B cell (primary cell): ENCODE measurements around the gene GMEB2. TPM values are rescaled to one million over a fixed set of nuclear protein-coding genes. Genes with fewer than 3 reads are reported as not detected.

Experiments
- ATAC-seq: fragments of 200-7000 bp; cut with Tn5 transposase; one replicate; pipeline ENCODE4 v1.10.0; 2021; ENCODE audit warnings: low read depth, mild to moderate bottlenecking, moderate number of reproducible peaks, moderate library complexity
- CTCF ChIA-PET: fragments of 350-600 bp; sonication (Branson Sonifier 250); formaldehyde crosslinking; loops from one replicate; lab custom pipeline; 2021; ENCODE audit warnings: antibody characterized with exemption, inconsistent platforms; lab: Charles Lee
- POLR2A ChIA-PET: fragments of 350-600 bp; sonication (Branson Sonifier 250); formaldehyde crosslinking; loops from one replicate; lab custom pipeline; 2021; ENCODE audit warnings: antibody characterized with exemption; lab: Charles Lee
- DNase-seq: peaks from one replicate; pipeline ENCODE4 v3.0.0; 2013
- H2AFZ ChIP-seq: 2 replicates; pipeline ENCODE4 v1.6.1; 2012; ENCODE audit warnings: mild to moderate bottlenecking, low read depth, low read length; ENCODE audit not compliant: insufficient read depth, poor library complexity, severe bottlenecking
- H3K27ac ChIP-seq, 2 donors: 1 replicate in 1 of 2; 2 replicates in 1 of 2; pipeline ENCODE4 v1.5.1; 2012 to 2013; ENCODE audit warnings: low read length in 2 of 2, mild to moderate bottlenecking in 2 of 2, moderate library complexity in 1 of 2
- H3K27me3 ChIP-seq, 4 experiments: fragments of 200-600 bp in 1 of 4; sonication (generic) in 1 of 4; replicated peaks in 1 of 4; 1 replicate in 2 of 4; 2 replicates in 2 of 4; pipeline versions ENCODE4 v1.6.1 to v1.7.0; 2013 to 2016; ENCODE audit warnings: low read length in 3 of 4, mild to moderate bottlenecking in 2 of 4, mixed read lengths in 1 of 4, moderate library complexity in 1 of 4; ENCODE audit not compliant: insufficient read depth in 4 of 4, control insufficient read depth in 3 of 4; ENCODE audit errors: control extremely low read depth in 1 of 4
- H3K36me3 ChIP-seq, 2 experiments: replicated peaks in 1 of 2; 1 replicate in 1 of 2; 2 replicates in 1 of 2; pipeline versions ENCODE4 v1.6.1 to v1.7.1; 2013; ENCODE audit warnings: low read length in 1 of 2; ENCODE audit not compliant: insufficient read depth in 2 of 2, control insufficient read depth in 1 of 2; ENCODE audit errors: control extremely low read depth in 1 of 2, extremely low read depth in 1 of 2
- H3K4me1 ChIP-seq, 2 donors: fragments of 200-600 bp in 1 of 2; sonication (generic) in 1 of 2; 1 replicate in 1 of 2; 2 replicates in 1 of 2; pipeline versions ENCODE4 v1.5.1 to v1.6.1; 2013 to 2017; ENCODE audit warnings: low read length in 2 of 2; ENCODE audit not compliant: control insufficient read depth in 2 of 2, insufficient read depth in 2 of 2
- H3K4me2 ChIP-seq: replicated peaks from 2 replicates; pipeline ENCODE3; 2012; ENCODE audit warnings: mild to moderate bottlenecking, low read depth, low read length; ENCODE audit not compliant: poor library complexity, severe bottlenecking
- H3K4me3 ChIP-seq, 5 experiments: fragments of 200-600 bp in 1 of 5; sonication (generic) in 1 of 5; 1 replicate in 3 of 5; 2 replicates in 2 of 5; pipeline versions ENCODE4 v1.5.1 to v1.7.0; 2011 to 2016; ENCODE audit warnings: low read length in 4 of 5, mild to moderate bottlenecking in 4 of 5, low read depth in 2 of 5, control low read depth in 1 of 5, moderate library complexity in 1 of 5; ENCODE audit not compliant: insufficient read depth in 1 of 5; ENCODE audit errors: control extremely low read depth in 1 of 5, extremely low read depth in 1 of 5
- H3K79me2 ChIP-seq: fragments of 200-600 bp; sonication (generic); one replicate; pipeline ENCODE4 v1.6.0; 2016; ENCODE audit warnings: low read length; ENCODE audit not compliant: control insufficient read depth, insufficient read depth
- H3K9ac ChIP-seq: fragments of 200-600 bp; sonication (generic); 2 replicates; pipeline ENCODE4 v1.6.1; 2017; ENCODE audit warnings: mild to moderate bottlenecking, low read length, moderate library complexity
- H3K9me3 ChIP-seq, 3 donors: one replicate each; pipeline versions ENCODE4 v1.6.1 to v1.7.1; 2013; ENCODE audit warnings: low read length in 2 of 3; ENCODE audit not compliant: control insufficient read depth in 2 of 3, insufficient read depth in 1 of 3; ENCODE audit errors: control extremely low read depth in 1 of 3
- H4K20me1 ChIP-seq: 2 replicates; pipeline ENCODE4 v1.6.0; 2012; ENCODE audit warnings: mild to moderate bottlenecking, low read length; ENCODE audit not compliant: insufficient read depth, control insufficient read depth, poor library complexity, severe bottlenecking
- H3K27ac Mint-ChIP-seq: one replicate; pipeline ENCODE4 v1.8.0; 2021; ENCODE audit warnings: mixed read lengths
- H3K27me3 Mint-ChIP-seq: one replicate; pipeline ENCODE4 v1.8.0; 2021; ENCODE audit warnings: mixed read lengths
- H3K4me1 Mint-ChIP-seq: one replicate; pipeline ENCODE4 v1.8.0; 2021; ENCODE audit warnings: mixed read lengths
- H3K4me3 Mint-ChIP-seq: one replicate; pipeline ENCODE4 v1.8.0; 2021; ENCODE audit warnings: mixed read lengths
- H3K9me3 Mint-ChIP-seq: one replicate; pipeline ENCODE4 v1.8.0; 2022; ENCODE audit warnings: mixed read lengths; ENCODE audit not compliant: insufficient read depth
- CTCF ChIP-seq: fragments of 200-600 bp; IDR thresholded peaks from one replicate; pipeline ENCODE4 v1.8.0; 2022; ENCODE audit warnings: antibody characterized with exemption, mild to moderate bottlenecking
- EZH2 ChIP-seq: IDR thresholded peaks from 2 replicates; pipeline ENCODE4 v1.6.1; 2012; ENCODE audit warnings: borderline replicate concordance, low read depth, mild to moderate bottlenecking, moderate library complexity, low read length; ENCODE audit not compliant: insufficient read depth, poor library complexity, severe bottlenecking
- WGBS: methylation state at CpG from one replicate; pipeline ENCODE4 v1.1.5; 2013; ENCODE audit warnings: missing lambda C conversion rate; ENCODE audit not compliant: insufficient coverage; 5-methylcytosine and 5-hydroxymethylcytosine counted together
- intact Hi-C: fragments of 100-400 bp; cut with micrococcal nuclease; formaldehyde crosslinking; loops from one replicate; pipeline ENCODE4 v1.10.0; 2022
- polyA plus RNA-seq: library from polyadenylated mRNA; depleted of rRNA; stranded (reverse); fragments of >200 nt; gene quantifications from 2 replicates; pipeline ENCODE4 v1.2.3, GENCODE V29; 2012
- total RNA-seq, 2 donors: library from RNA; stranded (reverse); fragments of 120-200 nt in 1 of 2; gene quantifications; 1 replicate in 1 of 2; 2 replicates in 1 of 2; pipeline versions ENCODE4 v1.2.3 to v1.2.4, GENCODE V29; 2013 to 2022

Gene GMEB2
- total and polyA plus RNA-seq, 2 donors (not counting 1 experiment from before 2014, with no cell fraction given), result 17.7 to 24.5 TPM

- POLR2A ChIA-PET, result no interaction called here
- no peak overlapping the region for H3K27ac Mint-ChIP-seq
Observed at GRCh38 chr20:63591147-63591533, 35.8 kb downstream of the GMEB2 start.

More at GRCh38 chr20:63591147-63591533, 35.8 kb downstream of the GMEB2 start:
- Histone ChIP-seq H3K4me2 (no peak overlapping the region), H3K36me3 (peaks cover 0 to 56% of the 10 kb centered on the region in 2 experiments), H2AFZ (no peak overlapping the region), H4K20me1 (no peaks in the 10 kb centered on the region), H3K79me2 (peaks cover 6% of the 10 kb centered on the region), H3K27me3 (no peaks in the 10 kb centered on the region), H3K27ac (no peak overlapping the region), H3K9me3 (no peaks in the 10 kb centered on the region), H3K4me3 (no peak overlapping the region), H3K4me1 (peaks cover 3 to 8% of the 10 kb centered on the region in 2 donors), H3K9ac (no peak overlapping the region)
- no peak for ATAC-seq
- Mint-ChIP-seq H3K9me3 (no peaks in the 10 kb centered on the region), H3K4me3 (no peak overlapping the region), H3K27me3 (no peaks in the 10 kb centered on the region), H3K4me1 (peaks cover 2% of the 10 kb centered on the region)
- intact Hi-C loops, result no loop called here
- CTCF ChIA-PET, result interaction anchor here (1.0 kb wide), 1 partner anchor 9 kb away, joined by 3 read pairs; no protein-coding TSS in a partner anchor
- 100% methylated on average over 3 of the region's 4 CpGs for WGBS
- no peak for DNase-seq
- no peak for TF ChIP-seq CTCF
- no peak for TF ChIP-seq EZH2
